Activated CD8-positive, alpha-beta memory T cell treated with anti-CD3 and anti-CD28 coated beads for 48 hours (primary cell): ENCODE data around the gene ATP6V1G1.
A peak's percentile ranks its signal among the peaks of the same experiment; 100 is the strongest.
"Not testable (repeated sequence)": the region's sequence is repeated elsewhere in the genome, so short reads cannot be mapped to it uniquely, and the experiment has no call there.

Source experiments
- DNase-seq, 3 experiments: peaks; one replicate each; pipeline ENCODE4 v3.0.0-alpha.2; 2020; ENCODE audit warnings: low read depth in 2 of 3, low spot score in 2 of 3

The ATP6V1G1 gene, protein sequence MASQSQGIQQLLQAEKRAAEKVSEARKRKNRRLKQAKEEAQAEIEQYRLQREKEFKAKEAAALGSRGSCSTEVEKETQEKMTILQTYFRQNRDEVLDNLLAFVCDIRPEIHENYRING

DNA sequence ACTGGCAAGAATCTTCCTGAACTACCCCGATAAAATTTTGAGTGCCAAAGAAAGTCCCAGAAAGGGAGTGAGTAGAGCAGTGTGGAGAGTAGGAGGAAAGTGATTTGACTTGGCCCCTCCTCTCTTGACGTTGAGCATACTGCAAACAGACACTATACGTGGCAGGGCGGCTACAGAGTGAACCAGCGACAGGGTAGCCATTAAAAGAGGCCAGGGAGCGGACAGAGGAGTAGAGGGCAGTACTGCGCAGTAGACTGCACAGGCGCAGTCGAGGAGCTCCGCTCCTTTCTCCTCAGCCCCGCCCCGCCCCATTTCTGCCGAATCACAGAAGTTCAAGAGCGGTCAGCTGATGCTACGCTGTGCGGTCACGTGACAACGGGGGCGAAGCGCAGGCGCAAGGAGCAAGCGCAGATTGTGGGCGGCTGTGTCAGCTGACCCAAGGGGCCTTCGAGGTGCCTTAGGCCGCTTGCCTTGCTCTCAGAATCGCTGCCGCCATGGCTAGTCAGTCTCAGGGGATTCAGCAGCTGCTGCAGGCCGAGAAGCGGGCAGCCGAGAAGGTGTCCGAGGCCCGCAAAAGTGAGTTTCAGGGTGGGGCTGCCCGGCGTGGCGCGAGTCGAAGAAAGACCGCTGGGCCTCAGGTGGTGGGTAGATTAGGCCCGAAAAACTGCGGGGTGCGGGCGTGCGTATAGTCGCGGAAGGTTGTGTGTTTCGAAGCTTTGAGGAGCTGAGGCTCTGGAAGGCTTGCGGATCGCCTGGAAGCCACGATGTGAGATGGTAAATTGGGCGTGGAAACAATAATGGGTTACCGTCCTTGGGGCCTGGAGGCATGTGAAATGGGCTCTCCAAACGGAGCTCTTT is at the start of gene ATP6V1G1:
Gene ATP6V1G1, plus strand, starts transcription at position 425 of the 858 bp plus-strand sequence. Its CDS starts 70 bp downstream, at position 495.
- peak; percentile 89 to 98 (median 97) for DNase-seq

DNA sequence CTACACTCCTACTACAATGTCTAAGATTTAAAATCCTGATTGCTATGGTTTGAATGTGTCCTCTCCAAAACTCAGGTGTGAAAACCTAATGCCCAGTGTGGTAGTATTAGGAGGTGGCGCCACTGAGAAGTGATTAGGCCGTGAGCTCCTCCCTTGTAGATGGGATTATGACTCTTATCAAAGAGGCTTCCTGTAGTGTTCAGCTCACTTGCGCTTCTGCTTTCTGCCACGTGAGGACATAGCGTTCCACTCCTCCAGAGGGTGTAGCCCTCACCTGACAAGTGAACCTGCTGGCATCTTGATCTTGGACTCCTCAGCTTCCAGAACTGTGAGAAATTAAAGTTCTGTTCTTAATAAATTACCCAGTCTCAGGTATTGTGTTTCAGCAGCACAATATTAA is 49.3 kb upstream of the ATP6V1G1 start:
- no peak for DNase-seq

DNA sequence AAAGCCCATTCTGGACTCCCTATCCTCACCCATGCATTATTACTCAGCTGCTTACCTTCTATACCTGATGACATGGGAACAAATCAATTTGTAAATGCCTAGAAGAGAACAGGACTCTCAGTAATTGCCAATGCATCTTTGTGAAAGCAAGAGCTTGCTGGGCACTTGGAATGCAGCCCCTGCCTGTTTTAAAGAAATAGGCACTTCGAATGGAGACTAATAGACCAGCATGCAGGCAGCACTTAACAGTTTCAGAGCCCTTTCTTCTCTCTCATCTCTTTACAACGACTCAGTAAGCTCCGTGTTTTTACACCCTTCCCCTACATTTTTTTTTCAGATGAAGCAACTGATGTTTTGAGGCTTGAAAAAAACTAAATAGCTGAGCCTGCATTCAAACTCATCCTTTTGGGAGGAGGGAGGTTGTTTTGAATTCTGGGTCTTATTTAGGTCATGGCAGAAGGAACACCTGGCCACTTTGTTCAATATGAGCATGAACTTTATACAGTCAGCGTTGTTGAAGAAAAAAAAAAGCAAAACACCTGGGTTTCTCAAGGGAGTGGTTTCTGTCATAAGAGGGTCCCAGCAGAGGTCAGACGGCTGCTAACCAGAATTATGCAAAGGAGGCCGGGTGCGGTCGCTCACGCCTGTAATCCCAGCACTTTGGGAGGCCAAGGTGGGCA is 47.7 kb upstream of the ATP6V1G1 start:
- no peak for DNase-seq

DNA sequence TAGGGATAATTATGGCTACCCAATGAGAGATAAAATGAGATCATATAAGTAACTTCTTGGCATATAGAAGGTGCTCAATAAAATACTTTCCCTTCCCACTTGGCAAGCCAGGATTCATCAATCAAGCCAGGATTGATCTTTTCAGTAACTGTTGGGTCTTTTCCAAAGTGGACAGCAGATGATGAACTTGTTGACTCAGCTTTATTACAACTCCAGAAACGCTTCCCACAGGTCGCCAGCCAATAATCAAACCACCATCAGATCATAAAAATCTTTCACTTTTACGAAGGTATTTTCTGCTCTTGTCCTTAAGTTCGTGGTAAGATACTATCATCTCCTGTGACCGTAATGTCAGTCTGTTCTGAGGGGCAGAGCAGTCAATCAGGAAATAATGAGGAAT is 42.5 kb upstream of the ATP6V1G1 start:
- DNase-seq: no peak

DNA sequence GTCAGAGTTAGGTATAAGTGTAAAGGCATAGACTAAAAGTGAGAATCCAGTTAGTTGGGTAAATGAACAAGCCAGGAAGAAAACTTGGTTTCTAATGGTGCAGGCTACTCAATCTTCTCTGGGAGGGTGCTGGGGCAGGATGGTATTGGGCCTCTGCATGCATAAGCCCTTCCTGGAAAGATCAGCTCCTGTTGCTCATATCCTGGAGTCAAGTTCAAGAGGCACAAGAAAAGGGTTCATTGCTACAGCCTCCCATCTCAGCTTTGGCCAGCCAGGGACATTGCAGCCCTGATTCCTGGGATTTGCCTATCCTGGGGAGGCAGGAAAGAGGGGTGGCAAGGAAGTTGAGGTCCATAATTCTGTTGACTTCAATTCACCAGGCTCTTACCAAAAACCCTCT is 40.7 kb upstream of the ATP6V1G1 start:
- DNase-seq: no peak

DNA sequence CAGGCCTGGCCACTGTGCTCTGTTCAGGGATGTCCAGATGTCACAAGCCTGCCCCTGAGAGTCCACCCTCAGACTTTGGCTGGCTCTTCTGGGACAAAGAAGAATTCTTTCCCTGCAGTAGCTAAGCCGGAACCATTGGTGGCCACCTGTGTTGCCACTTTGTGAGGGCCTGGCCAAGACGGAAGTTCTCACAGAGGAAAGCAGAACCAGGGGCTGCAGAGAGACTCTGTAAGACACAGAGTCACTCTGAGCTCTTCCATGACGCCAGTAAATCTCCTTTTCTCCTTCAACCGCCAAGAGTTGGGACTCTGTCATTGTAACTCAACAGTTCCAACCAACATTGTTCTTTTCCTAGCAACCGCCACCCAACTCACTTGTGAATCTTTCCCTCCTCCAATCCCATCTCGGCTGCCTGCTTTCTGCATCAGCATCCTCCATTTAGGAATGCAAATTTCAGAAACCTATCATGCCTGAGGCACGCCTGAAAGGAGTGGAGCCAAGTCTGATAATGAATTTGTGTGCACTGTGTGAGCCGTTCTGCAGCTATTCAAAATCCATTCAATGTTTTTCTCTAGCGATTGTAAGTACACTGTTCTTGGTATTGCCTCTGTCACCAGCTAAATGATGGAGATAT is 37.8 kb upstream of the ATP6V1G1 start:
- no peak for DNase-seq

DNA sequence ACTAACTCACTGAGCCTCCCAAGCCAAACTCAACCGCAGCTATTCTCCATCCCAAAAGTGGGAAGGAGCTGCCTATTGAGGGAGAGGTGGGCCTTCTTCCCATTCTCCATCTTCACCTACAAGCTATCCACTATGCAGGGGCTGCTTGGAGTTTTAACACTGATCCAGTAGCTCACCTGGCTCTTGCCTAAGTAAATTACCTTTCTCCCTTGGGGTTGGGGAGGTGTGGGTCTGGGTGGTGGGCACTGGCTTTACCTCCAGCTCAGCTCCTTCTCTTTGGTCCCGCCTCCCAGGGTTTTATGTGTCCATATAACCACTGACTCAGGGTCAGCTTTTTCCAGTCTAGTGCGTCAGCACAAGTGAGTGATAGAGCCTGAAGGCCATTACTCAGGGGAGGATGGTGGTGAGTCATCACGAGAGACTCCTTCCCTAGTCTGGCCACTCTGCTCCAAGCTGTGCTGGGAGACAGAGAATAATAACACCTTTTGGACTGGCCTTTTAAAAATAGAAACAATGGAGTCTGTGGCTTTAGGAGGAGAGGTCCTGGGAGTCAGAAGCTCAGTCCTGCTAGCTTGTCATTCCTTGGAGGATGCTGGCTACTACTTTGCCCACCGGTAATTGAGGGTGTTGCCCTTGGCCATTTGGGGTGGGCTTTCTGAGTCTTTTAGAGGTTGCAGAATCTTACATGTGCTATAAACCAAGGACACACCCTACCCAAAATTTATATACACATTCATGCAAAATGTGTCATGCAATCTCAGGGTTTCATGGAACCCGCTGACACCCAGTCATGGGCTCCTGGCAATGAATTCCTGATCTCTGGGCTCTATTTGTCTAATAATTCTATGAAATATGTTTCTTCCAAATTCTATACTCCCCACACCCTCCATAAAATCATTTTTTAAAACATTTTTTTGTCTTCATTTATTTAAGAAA is 35.6 kb upstream of the ATP6V1G1 start:
- DNase-seq: no peak

DNA sequence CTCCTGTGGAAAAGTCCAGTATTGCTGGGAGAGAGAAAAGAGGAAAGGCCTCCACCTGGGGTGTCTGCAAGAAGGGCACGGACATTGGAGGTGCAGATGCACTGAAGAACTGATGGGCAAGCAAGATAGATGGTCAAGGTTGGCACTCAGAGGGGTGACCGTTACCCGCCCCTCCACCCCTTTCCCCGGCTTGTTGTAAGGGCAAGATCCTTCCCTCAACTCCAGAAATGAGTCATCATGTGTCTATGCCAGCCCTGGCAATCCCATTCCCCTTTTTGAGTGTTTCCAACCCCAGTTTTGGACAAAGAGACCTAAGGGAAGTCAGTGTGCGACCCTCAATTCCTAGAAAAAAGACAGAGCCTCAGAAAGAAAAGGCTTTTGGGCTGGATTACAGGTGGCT is 34.9 kb upstream of the ATP6V1G1 start:
- no peak for DNase-seq

DNA sequence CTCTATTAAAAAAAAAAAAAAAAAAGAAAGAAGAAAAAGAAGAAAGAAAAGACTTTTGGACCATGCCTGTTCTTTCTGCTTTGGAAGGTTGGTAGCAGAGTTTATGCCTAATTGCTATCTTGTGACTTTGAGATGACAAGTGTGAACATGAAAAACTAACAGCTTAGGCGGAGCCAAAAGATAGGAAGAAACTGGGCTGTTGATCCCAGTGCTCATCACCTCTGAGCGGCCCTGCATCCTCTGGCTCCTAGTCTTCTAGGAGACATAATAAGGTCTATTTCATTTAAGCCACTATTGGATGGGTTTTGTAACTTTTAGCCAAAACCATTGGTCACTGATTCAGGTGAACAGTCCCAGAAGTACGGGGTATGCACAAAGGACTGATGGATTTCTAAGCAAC is 34.4 kb upstream of the ATP6V1G1 start:
- no peak for DNase-seq

DNA sequence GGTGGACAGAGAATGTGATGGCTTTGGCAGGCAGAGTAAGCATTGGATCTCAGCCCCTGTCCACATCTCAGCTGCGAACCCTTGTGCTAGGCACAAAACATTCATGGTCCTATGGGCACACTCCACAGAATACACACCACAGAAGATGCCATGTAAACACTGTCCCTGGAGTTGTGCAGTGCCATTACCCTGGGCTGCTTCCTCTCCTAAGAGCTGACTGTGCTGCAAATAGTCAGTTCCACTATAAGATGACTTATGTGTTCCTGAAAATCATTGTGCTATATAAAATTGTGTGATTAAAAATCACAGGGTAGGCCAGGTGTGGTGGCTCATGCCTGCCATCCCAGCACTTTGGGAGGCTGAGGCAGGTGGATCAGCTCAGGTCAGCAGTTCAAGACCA is 31.9 kb upstream of the ATP6V1G1 start:
- no peak for DNase-seq

DNA sequence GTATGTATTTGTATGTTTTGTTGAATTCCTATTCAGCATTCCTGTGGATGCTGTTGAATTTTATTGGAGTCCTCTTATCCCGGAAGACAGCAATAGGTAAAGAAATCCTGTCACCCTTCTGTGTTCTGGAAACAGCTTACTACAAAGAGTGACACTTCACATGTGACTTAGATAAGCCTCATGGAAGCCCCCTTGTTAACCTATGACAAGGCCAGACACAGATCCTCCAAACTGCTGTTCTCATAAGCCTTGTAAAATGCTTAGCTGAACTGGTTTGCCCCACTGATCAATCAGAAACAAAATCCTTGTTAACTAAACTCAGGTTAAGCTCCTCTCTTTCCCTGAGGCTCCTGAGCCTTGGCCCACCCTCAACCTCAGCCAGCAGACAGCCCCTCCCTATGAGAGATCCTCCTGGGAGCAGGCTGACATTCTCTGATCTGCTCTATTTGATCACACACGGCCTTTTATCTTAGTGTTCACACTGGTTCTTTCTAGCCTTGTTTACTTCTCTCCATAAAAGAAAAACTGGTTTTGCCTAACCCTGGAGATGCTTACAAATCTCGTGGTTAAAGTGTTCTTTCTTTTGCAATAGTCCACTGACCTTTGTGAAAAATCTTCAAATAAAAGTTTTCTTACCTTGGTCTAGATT is 29.4 kb upstream of the ATP6V1G1 start:
- DNase-seq: no peak

DNA sequence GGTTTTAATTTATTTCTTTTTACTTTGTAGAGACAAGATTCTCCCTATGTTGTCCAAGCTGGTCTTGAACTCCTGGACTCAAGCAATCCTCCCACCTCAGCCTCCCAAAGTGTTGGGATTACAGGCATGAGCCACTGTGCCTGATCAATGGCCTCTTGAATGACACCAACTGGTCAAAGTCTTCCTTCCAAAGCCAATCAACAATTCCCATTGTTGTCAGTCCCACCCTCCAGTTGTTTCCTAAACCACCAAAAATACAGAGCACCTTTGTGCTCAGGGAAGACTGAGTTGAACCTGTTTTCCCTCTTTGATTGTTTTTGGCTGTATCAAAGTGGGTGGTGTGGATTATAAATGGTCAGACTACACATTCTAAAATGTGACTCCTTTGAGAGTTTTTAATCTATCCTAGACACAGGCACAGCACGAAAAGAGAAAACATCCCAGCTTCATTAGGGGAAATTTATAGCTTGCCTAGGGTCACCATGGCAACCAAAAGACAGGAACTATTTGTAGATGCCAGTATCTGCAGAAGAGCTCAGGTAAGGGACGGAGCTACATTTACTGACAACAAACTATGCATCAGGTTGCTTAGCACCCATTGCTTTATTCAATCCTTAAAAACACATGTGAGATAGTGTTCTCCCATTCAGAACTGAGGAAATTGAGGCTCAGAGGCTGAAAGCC is 27.6 kb upstream of the ATP6V1G1 start:
- no peak for DNase-seq

DNA sequence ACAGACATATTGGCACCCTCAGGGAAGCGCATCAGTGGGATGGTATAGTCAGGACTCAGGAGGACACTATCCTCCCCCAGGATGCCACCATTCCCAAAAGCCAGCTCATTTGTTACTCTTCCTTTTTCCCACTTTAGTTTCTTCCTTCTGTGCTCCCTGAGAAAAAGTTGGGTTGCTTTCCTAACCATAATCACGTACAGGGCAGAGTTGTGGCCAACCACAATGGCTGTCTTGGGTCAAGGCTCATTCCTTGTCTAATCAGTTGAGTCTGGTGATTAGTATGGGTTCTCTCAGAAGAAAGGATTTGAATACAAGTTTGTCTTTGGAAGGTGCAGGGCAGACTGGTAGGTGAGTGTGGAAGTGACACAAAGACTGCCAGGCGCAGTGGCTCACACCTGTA is 26.6 kb upstream of the ATP6V1G1 start:
- no peak for DNase-seq

DNA sequence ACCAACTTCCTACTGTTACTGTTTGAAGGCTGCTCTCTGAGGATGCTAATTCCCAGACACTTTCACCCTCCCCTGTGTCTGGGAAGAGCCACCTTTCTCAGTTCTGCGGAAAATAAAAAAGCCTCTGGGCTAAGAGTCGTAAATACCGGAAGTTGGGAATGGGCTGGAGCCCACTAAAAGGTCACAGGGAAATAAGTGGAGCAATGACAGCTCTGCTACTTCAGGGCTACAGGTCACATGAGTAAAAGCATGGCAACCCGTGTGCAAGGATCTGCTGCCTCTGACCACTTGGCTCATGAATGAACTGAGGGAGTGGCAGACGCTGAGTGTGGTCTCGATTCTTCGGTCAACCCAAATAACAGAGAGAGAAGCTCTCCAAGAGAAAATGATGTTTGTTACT is 25.8 kb upstream of the ATP6V1G1 start:
- DNase-seq: no peak

DNA sequence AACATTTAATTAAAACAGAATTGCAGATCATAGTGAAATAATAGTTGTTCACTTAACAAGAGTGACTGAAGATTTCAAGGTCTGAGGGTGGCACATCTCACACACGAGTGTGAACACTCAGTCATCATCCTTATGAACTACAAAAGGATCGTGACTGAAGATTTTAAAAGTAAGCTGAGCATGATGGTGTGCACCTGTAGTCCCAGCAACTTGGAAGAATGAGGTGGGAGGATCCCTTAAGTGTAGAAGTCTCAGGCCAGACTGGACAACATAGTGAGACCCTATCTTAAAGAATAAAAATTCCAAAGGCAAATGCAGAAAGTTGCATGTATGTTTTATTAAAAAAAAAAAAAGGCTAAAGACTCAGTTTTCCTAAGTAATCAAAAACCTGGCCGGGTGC is 22.4 kb upstream of the ATP6V1G1 start:
- no peak for DNase-seq

DNA sequence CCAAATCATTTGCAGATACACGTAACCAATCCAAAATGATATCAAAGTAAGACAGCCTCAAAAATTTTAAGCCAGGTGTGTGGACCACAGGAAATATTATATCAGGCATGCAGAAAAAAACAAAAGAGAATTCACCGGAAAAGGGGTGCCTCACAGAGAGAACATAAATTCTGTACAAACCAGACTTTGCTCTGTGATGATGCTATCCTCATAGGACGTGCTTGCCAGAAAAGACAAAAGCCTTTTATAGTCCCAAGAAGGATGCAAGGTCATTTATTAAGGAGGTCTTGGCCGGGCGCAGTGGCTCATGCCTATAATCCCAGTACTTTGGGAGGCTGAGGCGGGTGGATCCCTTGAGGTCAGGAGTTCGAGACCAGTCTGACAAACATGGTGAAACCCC is 16.8 kb upstream of the ATP6V1G1 start:
- no peak for DNase-seq

DNA sequence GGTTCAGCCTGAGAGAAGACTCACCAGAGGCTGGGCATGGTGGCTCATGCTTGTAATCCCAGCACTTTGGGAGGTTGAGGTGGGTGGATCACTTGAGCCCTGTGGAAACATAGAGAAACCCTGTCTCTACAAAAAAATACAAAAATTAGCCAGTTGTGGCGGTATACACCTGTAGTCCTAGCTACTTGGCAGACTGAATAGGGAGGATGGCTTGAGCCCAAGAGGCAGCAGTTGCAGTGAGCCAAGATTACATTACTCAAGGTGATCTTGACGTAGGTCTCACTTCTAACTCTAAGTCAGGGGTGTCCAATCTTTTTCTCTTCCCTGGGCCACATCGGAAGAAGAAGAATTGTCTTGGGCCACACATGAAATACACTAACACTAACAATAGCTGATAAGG is 16.2 kb upstream of the ATP6V1G1 start:
- DNase-seq: no peak

DNA sequence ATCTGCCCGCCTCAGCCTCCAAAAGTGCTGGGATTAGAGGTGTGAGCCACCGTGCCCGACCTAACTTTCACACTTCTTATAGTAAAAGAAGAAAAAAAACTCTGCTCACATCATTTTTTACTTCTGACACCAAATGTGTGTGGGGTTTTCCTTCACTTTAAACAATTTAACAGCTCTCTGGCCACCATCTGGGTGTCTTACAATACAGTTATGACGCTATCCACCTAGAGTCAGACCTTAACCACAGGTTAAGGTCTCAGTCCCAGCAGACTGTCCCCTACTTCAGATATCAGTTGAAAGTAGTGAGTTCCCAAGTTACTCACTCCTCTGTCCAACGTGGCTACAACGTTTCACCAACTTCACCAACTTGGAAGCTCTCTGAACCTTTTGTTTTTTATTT is 15.4 kb upstream of the ATP6V1G1 start:
- DNase-seq: no peak

DNA sequence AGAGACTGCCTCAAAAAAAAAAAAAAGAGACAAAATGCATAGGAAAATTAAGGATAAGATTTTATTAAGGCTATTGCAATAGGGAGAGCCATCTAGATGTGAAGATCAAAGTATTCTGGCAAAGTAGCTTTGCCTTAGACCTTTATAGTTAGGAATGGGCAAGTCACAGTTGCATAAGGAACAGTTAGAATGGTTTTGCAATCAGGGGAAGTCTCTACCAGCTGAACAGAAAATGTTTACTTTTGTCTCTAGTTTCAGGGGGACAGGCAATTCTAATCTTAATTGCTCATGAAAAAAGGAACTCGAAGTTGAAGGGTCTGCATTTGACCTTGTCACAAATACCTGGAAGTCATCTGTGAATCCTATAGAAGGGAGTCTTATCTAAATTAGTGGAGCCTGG is 13.1 kb upstream of the ATP6V1G1 start:
- DNase-seq: no peak

DNA sequence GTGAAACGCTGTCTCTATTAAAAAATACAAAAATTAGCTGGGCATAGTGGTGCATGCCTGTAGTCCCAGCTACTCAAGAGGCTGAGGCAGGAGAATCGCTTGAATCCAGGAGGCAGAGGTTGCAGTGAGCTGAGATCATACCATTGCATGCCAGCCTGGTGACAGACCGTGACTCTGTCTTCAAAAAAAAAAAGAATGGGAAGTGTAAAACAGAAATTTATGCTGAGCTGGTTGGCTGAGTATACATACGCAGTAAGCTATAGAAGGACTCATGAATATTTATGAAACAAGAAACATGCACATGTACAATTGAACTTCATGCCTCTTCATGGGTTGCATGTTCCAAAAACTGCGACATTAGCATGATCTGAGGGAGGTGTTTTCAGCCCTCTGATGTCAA is 10.8 kb upstream of the ATP6V1G1 start:
- not testable (repeated sequence) for DNase-seq
